Measurements from ENCODE around the gene ZNF324B. TPM values are rescaled to one million over a fixed set of nuclear protein-coding genes. Genes with fewer than 3 reads are reported as not detected.
"Not testable (repeated sequence)": the region's sequence is repeated elsewhere in the genome, so short reads cannot be mapped to it uniquely, and the experiment has no call there.

The ZNF324B gene
- polyA plus RNA-seq, 1 donor: 5.4 TPM

GRCh38 chr19:58453743-58454142 is 2.3 kb downstream of the ZNF324B start:
- no peak for DNase-seq

- no peak for DNase-seq
Measured at GRCh38 chr19:58455306-58455705, 3.9 kb downstream of the ZNF324B start.

DNA sequence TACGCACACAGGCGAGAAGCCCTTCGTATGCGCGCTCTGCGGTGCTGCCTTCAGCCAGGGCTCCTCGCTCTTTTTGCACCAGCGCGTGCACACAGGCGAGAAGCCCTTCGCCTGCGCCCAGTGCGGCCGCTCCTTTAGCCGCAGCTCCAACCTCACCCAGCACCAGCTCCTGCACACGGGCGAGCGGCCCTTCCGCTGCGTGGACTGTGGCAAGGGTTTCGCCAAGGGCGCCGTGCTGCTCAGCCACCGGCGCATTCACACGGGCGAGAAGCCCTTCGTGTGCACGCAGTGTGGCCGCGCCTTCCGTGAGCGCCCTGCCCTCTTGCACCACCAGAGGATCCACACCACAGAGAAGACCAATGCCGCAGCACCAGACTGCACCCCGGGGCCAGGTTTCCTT is 4.7 kb downstream of the ZNF324B start:
- no peak for DNase-seq

GRCh38 chr19:58460039-58460438 is 8.6 kb downstream of the ZNF324B start:
- no peak for DNase-seq

DNA sequence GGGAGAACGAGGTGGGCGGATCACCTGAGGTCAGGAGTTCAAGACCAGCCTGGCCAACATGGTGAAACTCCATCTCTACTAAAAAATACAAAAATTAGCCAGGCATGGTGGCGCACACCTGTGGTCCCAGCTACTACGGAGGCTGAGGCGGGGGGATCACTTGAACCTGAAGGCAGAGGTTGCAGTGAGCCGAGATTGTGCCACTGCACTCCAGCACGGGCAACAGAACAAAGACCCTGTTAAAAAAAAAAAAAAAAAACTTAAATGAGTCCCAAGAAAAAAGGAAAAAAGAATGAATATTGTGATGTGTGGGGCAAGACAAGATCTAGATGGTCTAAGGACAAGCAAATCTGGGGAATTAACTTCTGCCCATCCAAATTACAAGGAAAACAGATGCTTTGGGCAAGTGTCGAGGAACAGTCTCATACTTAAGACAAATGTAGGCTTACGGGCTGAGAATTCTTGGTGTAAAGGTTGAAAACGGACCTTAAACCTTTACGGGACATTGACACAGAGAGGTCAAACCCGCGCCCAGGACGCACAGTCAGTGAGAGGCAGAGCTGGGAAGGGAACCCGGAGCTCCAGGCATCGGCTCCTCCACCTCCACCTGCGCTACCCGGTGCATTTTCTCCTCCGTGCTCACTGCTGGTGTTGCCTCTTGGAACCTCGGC is 14.8 kb downstream of the ZNF324B start:
- DNase-seq: no peak

DNA sequence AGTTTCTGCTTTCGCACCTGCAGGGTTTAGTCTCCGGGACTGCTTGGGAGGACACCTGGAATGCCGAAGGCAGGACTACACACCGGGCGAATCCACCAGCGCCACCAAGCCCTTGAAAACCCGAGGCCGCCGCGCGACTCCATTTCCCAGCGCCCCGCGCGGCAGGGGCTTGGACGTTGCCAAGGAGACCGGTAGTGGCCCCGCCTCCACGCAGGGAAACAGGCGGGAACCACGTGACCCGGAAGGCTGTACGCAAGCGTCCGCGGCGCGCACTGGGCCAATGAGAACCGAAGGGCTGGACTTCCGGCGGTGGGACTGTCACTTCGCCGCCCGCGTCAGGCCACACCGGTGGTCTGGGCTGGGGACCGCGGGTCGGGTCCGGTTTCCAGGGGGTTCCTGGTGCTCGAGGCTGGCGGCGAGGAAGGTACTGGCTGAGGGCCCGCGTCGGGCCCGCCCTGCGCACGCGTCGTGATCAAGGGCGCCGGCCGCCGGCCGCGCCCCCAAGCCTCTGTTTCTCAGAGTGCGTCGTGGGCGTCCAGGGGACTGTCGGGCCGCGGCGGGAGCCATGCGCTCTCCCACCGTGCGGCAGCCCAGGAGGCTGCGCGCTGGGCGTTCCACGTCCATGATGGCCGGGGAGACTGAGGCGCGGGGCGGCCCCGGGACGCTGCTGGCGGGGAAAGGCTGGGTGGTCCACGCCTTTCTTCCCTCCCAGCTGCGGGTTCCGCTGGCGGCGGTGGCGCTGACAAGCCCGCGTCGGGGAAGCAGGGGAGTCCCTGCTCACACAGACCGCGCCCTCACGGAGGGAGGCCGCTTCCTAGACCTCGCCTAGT is 15.6 kb downstream of the ZNF324B start, which contains the start of gene ZNF324:
Gene ZNF324, plus strand, starts transcription at position 321 of the 830 bp plus-strand sequence. CDS start 2,106 bp downstream, outside the sequence.
- peak; percentile 98 for DNase-seq

DNA sequence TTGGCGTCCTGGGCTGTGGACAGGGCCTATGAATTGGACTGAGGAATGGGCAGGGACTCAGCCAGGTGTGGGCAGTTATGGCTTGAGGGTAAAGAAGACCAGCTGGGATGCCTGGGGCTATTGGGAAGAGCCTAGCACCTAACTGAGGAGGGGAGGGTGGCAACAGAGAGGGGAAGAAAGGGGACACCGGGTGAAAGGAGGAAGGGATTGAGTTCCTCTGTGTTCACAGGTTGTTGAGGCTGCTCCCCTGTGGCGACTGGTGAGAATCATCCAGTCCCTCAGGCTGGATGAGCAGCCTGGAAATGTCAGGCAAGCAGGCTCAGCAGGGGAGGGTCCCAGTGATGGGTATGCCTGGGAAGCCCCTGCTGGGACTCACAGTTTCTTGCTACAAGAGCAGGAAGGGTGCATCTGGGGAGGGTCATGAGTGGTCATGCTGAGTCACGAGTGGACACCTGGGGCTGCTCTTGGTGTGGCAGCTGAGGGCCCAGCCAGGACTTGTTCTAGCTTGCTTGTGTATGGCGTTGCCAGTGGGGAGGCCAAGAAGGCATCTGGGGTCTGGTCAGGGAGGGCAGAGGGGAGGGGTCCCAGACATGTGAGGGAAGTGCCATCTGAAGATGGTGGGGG is 16.9 kb downstream of the ZNF324B start:
- DNase-seq: no peak

DNA sequence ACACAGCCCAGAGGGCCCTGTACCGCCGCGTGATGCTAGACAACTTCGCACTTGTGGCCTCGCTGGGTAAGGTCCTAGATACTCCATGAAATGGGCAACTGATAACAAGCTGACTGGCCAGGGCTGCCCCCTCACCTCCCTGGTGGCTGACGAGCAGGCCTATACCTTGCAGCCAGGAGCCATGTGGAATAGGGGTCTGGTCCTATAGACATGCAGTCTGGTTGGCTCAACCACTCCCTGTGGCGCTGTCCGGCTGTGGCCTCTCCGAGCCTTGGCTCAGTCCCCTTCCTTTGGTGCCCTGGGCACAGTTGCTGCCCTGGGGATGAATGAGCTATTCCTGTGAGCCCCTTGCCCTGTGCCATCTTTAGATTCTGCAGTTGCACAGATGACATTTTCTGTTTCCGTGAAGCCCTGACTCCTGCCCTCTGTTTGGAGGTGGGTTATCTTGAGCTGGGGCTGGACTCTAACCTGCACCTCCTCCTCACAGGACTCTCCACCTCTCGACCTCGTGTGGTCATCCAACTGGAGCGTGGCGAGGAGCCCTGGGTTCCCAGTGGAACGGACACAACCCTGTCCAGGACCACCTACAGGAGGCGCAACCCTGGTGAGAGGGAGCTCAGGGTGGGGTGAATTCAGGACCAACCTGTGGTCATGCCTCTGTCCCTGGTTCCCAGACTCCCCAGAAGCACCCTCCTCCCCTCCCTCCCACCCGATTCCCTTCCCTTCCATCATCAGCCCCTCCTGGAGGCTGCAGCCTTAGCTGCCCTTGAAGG is 18.0 kb downstream of the ZNF324B start:
- DNase-seq: no peak

DNA sequence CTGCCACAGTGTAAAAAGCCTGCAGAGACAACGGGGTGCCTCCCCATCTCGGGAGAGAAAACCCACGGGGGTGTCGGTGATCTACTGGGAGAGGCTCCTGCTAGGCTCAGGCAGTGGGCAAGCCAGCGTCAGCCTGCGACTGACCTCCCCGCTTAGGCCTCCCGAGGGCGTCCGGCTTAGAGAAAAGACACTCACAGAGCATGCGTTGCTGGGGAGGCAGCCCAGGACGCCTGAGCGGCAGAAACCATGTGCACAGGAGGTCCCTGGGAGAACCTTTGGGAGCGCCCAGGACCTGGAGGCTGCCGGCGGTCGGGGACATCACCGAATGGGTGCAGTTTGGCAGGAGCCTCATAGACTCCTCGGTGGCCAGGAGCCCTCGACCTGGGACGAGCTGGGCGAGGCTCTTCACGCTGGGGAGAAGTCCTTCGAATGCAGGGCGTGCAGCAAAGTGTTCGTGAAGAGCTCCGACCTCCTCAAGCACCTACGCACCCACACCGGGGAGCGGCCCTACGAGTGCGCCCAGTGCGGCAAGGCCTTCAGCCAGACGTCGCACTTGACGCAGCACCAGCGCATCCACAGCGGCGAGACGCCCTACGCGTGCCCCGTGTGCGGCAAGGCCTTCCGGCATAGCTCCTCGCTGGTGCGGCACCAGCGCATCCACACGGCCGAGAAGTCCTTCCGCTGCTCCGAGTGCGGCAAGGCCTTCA is 19.6 kb downstream of the ZNF324B start:
- DNase-seq: not testable (repeated sequence)

DNA sequence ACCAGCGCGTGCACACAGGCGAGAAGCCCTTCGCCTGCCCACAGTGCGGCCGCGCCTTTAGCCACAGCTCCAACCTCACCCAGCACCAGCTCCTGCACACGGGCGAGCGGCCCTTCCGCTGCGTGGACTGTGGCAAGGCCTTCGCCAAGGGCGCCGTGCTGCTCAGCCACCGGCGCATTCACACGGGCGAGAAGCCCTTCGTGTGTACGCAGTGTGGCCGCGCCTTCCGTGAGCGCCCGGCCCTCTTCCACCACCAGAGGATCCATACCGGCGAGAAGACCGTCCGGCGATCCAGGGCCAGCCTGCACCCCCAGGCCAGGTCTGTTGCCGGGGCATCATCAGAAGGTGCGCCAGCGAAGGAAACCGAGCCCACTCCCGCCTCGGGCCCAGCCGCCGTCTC is 20.3 kb downstream of the ZNF324B start:
- no peak for DNase-seq

GRCh38 chr19:58473775-58474174 is 22.4 kb downstream of the ZNF324B start:
- DNase-seq: no peak

GRCh38 chr19:58474291-58474996 is 23.0 kb downstream of the ZNF324B start:
- no peak for DNase-seq

- no peak for DNase-seq
Measured at GRCh38 chr19:58474997-58475713, 23.7 kb downstream of the ZNF324B start.

DNA sequence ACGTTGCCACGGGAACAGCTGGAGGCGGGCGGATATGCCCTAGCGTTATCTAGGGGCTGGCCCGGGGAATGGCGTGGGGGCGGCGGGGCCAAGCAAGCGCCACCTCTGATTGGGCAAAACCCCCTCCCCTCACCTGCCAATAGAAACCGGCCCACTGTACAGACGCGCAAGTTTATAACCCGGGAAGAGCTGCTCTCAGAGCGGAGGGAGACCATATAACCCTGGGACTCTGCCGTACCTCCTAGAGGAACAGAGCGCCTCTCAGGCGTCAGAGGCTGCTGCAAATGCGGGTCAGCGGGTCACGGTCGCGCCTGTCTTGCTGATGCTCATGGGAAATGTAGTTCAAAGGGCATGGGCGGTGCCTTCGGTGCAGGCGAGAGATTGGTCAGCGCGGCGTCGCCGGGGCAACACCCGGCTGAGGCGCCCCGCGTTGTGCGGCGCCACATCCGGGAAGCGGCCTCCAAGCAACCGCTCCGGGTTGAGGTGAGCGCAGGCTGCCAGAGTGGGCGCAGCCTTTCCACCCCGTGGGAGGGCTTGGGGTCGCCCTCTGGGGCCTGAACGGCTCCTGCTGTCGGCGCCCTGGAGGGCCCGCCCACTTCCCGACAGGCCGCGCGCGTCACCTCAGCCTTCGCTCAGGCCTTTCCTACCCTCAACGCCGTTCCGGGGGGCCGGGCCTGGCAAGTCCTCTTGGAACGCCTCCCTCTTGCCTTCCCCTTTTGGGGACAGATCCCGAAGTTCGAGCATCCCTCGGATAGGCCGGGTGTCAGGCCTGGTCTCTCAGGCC is 24.5 kb downstream of the ZNF324B start, which contains the start of gene ZNF446:
Gene ZNF446, plus strand, starts transcription at position 639 of the 784 bp plus-strand sequence. CDS start 867 bp downstream, outside the sequence.
- peak; percentile 97 for DNase-seq

GRCh38 chr19:58476498-58477015 is 25.1 kb downstream of the ZNF324B start:
- no peak for DNase-seq

- no peak for DNase-seq
Measured at GRCh38 chr19:58477130-58477529, 25.7 kb downstream of the ZNF324B start.

- no peak for DNase-seq
Measured at GRCh38 chr19:58477871-58478270, 26.4 kb downstream of the ZNF324B start.

DNA sequence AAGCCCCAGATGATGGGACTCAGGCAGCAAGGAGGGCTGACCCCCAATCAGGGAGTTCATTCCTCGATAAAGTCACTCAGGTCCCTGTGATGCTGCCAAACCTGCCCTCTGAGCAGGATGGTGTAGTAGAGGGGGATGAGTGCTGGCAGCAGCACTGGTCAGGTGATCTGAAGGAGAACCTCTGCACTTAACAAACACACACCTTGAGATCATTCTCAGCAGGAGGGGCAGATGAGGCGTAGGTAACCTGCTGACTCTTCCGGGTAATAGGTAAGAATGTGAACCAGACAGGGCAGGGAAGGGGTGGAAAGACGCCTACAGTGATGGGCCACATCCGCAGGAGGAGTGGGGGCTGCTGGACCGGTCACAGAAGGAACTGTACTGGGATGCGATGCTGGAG is 27.9 kb downstream of the ZNF324B start:
- DNase-seq: no peak
